SU-DHL-6 (cell line): ENCODE results near the gene STK32B.
"Not testable (repeated sequence)": the region's sequence is repeated elsewhere in the genome, so short reads cannot be mapped to it uniquely, and the experiment has no call there.

Source experiments
- EZH2phosphoT487 ChIP-seq: fragments of 200-600 bp; sonication (generic), shearing (Covaris generic); conservative IDR thresholded peaks from 2 replicates; pipeline ENCODE4 v1.6.1; 2018; ENCODE audit warnings: mild to moderate bottlenecking, antibody characterized with exemption, low read length, moderate library complexity, mixed read lengths
- TF ChIP-seq, protein P1 (sequence below): fragments of 200-600 bp; sonication (generic); IDR thresholded peaks from one replicate; pipeline ENCODE4 v1.5.1; 2017; ENCODE audit warnings: antibody characterized with exemption, mild to moderate bottlenecking, low read length, moderate library complexity; ENCODE audit not compliant: insufficient read depth, poor library complexity, severe bottlenecking

DNA sequence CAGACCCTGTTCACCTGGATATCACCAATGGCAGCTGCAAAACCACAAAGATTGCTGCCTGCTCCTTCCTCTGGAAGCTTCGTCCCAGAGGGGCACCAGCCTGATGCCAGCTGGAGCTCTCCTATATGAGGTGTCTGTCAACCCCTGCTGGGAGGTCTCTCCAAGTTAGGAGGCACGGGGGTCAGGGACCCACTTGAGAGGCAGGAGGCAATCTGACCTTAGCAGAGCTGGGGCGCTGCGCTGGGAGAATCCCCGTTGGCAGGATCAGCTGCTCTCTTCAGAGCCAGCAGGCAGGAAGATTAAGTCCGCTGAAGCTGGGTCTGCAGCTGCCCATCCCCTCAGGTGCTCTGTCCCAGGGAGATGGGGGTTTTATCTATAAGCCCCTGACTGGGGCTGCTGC is 49.6 kb upstream of the STK32B start:
- TF ChIP-seq, protein P1, sequence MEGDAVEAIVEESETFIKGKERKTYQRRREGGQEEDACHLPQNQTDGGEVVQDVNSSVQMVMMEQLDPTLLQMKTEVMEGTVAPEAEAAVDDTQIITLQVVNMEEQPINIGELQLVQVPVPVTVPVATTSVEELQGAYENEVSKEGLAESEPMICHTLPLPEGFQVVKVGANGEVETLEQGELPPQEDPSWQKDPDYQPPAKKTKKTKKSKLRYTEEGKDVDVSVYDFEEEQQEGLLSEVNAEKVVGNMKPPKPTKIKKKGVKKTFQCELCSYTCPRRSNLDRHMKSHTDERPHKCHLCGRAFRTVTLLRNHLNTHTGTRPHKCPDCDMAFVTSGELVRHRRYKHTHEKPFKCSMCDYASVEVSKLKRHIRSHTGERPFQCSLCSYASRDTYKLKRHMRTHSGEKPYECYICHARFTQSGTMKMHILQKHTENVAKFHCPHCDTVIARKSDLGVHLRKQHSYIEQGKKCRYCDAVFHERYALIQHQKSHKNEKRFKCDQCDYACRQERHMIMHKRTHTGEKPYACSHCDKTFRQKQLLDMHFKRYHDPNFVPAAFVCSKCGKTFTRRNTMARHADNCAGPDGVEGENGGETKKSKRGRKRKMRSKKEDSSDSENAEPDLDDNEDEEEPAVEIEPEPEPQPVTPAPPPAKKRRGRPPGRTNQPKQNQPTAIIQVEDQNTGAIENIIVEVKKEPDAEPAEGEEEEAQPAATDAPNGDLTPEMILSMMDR = not testable (repeated sequence)
- not testable (repeated sequence) for TF ChIP-seq EZH2phosphoT487
